NCI-H1694 treated with DMSO at 0.1 percent for 48 hours (cell line): ENCODE data around the gene CDKAL1.

Source experiments
- DNase-seq: peaks from one replicate; lab custom pipeline; 2025; lab: John Stamatoyannopoulos, UW

Gene CDKAL1

GRCh38 chr6:21143645-21144044 is 609.4 kb downstream of the CDKAL1 start:
- DNase-seq, result no peak

GRCh38 chr6:21144928-21145327 is 610.7 kb downstream of the CDKAL1 start:
- DNase-seq, result no peak

GRCh38 chr6:21147995-21148394 is 613.7 kb downstream of the CDKAL1 start:
- peak; percentile 34 for DNase-seq

GRCh38 chr6:21149470-21149869 is 615.2 kb downstream of the CDKAL1 start:
- no peak for DNase-seq

GRCh38 chr6:21150667-21151066 is 616.4 kb downstream of the CDKAL1 start:
- DNase-seq, result no peak

- no peak for DNase-seq
Measured at GRCh38 chr6:21151119-21151518, 616.9 kb downstream of the CDKAL1 start.

- DNase-seq, result no peak
Measured at GRCh38 chr6:21151530-21151929, 617.3 kb downstream of the CDKAL1 start.

- DNase-seq, result no peak
Measured at GRCh38 chr6:21157186-21157929, 623.1 kb downstream of the CDKAL1 start.

- DNase-seq, result no peak
Measured at GRCh38 chr6:21158149-21158548, 623.9 kb downstream of the CDKAL1 start.

GRCh38 chr6:21158873-21159272 is 624.6 kb downstream of the CDKAL1 start:
- no peak for DNase-seq

- no peak for DNase-seq
Measured at GRCh38 chr6:21159465-21159864, 625.2 kb downstream of the CDKAL1 start.

GRCh38 chr6:21161707-21162106 is 627.5 kb downstream of the CDKAL1 start:
- no peak for DNase-seq

GRCh38 chr6:21163110-21163837 is 629.0 kb downstream of the CDKAL1 start:
- no peak for DNase-seq

- DNase-seq, result no peak
Measured at GRCh38 chr6:21163838-21164180, 629.6 kb downstream of the CDKAL1 start.

GRCh38 chr6:21164768-21165326 is 630.6 kb downstream of the CDKAL1 start:
- DNase-seq, result no peak

- DNase-seq, result no peak
Measured at GRCh38 chr6:21166754-21167153, 632.5 kb downstream of the CDKAL1 start.

GRCh38 chr6:21167790-21168189 is 633.5 kb downstream of the CDKAL1 start:
- no peak for DNase-seq

- DNase-seq, result no peak
Measured at GRCh38 chr6:21171801-21172200, 637.5 kb downstream of the CDKAL1 start.

GRCh38 chr6:21173031-21173430 is 638.8 kb downstream of the CDKAL1 start:
- DNase-seq, result no peak

- no peak for DNase-seq
Measured at GRCh38 chr6:21173678-21174077, 639.4 kb downstream of the CDKAL1 start.

- no peak for DNase-seq
Measured at GRCh38 chr6:21176197-21176596, 641.9 kb downstream of the CDKAL1 start.

- no peak for DNase-seq
Measured at GRCh38 chr6:21180155-21180554, 645.9 kb downstream of the CDKAL1 start.

GRCh38 chr6:21180800-21181337 is 646.6 kb downstream of the CDKAL1 start:
- DNase-seq, result no peak
